ENCODE data around the gene RFX3. TPM values are rescaled to one million over a fixed set of nuclear protein-coding genes. Genes with fewer than 3 reads are reported as not detected.

Gene RFX3
- total and polyA plus RNA-seq, 2 donors (not counting 1 experiment from before 2014, with no cell fraction given), result 2.8 to 3.1 TPM

- Histone ChIP-seq H3K4me1 (ENCODE audit: control insufficient read depth, extremely low read depth, insufficient read depth, low read length) (peaks cover 2% of the 10 kb centered on the region), H3K4me3 (replicated peaks in 1 of 4; ENCODE audit: control extremely low read depth in 1 of 4, insufficient read depth in 1 of 4, low read depth in 3 of 4, low read length in 4 of 4) (no peak overlapping the region), H3K27me3 (ENCODE audit: control insufficient read depth, insufficient read depth, low read length) (no peaks in the 10 kb centered on the region), H2AFZ (ENCODE audit: low read length) (no peak overlapping the region), H3K4me2 (ENCODE audit: extremely low read depth, insufficient read depth, low read length) (no peak overlapping the region), H3K27ac (ENCODE audit: insufficient read depth, low read length) (no peak overlapping the region), H3K79me2 (ENCODE audit: control insufficient read depth, insufficient read depth, low read length) (no peaks in the 10 kb centered on the region), H3K9me3 (ENCODE audit: control insufficient read depth, insufficient read depth, low read depth, low read length) (no peaks in the 10 kb centered on the region), H4K20me1 (ENCODE audit: control insufficient read depth, extremely low read depth, insufficient read depth, low read length) (no peaks in the 10 kb centered on the region), H3K9ac (ENCODE audit: insufficient read depth, low read length) (no peak overlapping the region), H3K36me3 (ENCODE audit: control insufficient read depth, insufficient read depth, low read length) (no peaks in the 10 kb centered on the region)
- DNase-seq (ENCODE audit: low read depth in 2 of 2), result peak; percentile 11 to 65
- TF ChIP-seq CTCF (conservative IDR thresholded peaks at IDR 0.05 in 1 of 2, IDR thresholded peaks at IDR 0.05 in 1 of 2; ENCODE audit: low read depth in 1 of 2, low read length in 2 of 2) (no peak), EZH2 (IDR thresholded peaks at IDR 0.05; ENCODE audit: low read length, missing control alignments) (no peak)
Measured at GRCh38 chr9:3241290-3241689, 284.5 kb downstream of the RFX3 start.

GRCh38 chr9:3240656-3241268 lies 285.0 kb downstream of the RFX3 start:
- Histone ChIP-seq H3K27ac (ENCODE audit: insufficient read depth, low read length) (no peak overlapping the region), H2AFZ (ENCODE audit: low read length) (no peak overlapping the region), H3K4me1 (ENCODE audit: control insufficient read depth, extremely low read depth, insufficient read depth, low read length) (peaks cover 2% of the 10 kb centered on the region), H3K4me2 (ENCODE audit: extremely low read depth, insufficient read depth, low read length) (no peak overlapping the region), H3K4me3 (replicated peaks in 1 of 4; ENCODE audit: control extremely low read depth in 1 of 4, insufficient read depth in 1 of 4, low read depth in 3 of 4, low read length in 4 of 4) (no peak overlapping the region), H3K27me3 (ENCODE audit: control insufficient read depth, insufficient read depth, low read length) (no peaks in the 10 kb centered on the region), H3K9me3 (ENCODE audit: control insufficient read depth, insufficient read depth, low read depth, low read length) (no peaks in the 10 kb centered on the region), H3K79me2 (ENCODE audit: control insufficient read depth, insufficient read depth, low read length) (no peaks in the 10 kb centered on the region), H3K9ac (ENCODE audit: insufficient read depth, low read length) (no peak overlapping the region), H4K20me1 (ENCODE audit: control insufficient read depth, extremely low read depth, insufficient read depth, low read length) (no peaks in the 10 kb centered on the region), H3K36me3 (ENCODE audit: control insufficient read depth, insufficient read depth, low read length) (no peaks in the 10 kb centered on the region)
- peak; percentile 58 to 70 for DNase-seq (ENCODE audit: low read depth in 2 of 2)
- peak; percentile 75 to 92 for TF ChIP-seq CTCF (conservative IDR thresholded peaks at IDR 0.05 in 1 of 2, IDR thresholded peaks at IDR 0.05 in 1 of 2; ENCODE audit: low read depth in 1 of 2, low read length in 2 of 2)
- TF ChIP-seq EZH2 (IDR thresholded peaks at IDR 0.05; ENCODE audit: low read length, missing control alignments), result no peak

- no peaks in the 10 kb centered on the region for H3K79me2 ChIP-seq (ENCODE audit: control insufficient read depth, insufficient read depth, low read length)
- no peak overlapping the region for H2AFZ ChIP-seq (ENCODE audit: low read length)
- no peaks in the 10 kb centered on the region for H3K27me3 ChIP-seq (ENCODE audit: control insufficient read depth, insufficient read depth, low read length)
- no peak for DNase-seq (ENCODE audit: low read depth in 2 of 2)
- no peak for TF ChIP-seq EZH2 (IDR thresholded peaks at IDR 0.05; ENCODE audit: low read length, missing control alignments)
- TF ChIP-seq CTCF (conservative IDR thresholded peaks at IDR 0.05 in 1 of 2, IDR thresholded peaks at IDR 0.05 in 1 of 2; ENCODE audit: low read depth in 1 of 2, low read length in 2 of 2), result no peak
- no peaks in the 10 kb centered on the region for H4K20me1 ChIP-seq (ENCODE audit: control insufficient read depth, extremely low read depth, insufficient read depth, low read length)
- H3K36me3 ChIP-seq (ENCODE audit: control insufficient read depth, insufficient read depth, low read length), result no peaks in the 10 kb centered on the region
- peaks cover 2% of the 10 kb centered on the region for H3K4me1 ChIP-seq (ENCODE audit: control insufficient read depth, extremely low read depth, insufficient read depth, low read length)
- no peak overlapping the region for H3K9ac ChIP-seq (ENCODE audit: insufficient read depth, low read length)
- no peaks in the 10 kb centered on the region for H3K9me3 ChIP-seq (ENCODE audit: control insufficient read depth, insufficient read depth, low read depth, low read length)
- no peak overlapping the region for H3K4me3 ChIP-seq (replicated peaks in 1 of 4; ENCODE audit: control extremely low read depth in 1 of 4, insufficient read depth in 1 of 4, low read depth in 3 of 4, low read length in 4 of 4)
- no peak overlapping the region for H3K4me2 ChIP-seq (ENCODE audit: extremely low read depth, insufficient read depth, low read length)
- H3K27ac ChIP-seq (ENCODE audit: insufficient read depth, low read length), result no peak overlapping the region
Measured at GRCh38 chr9:3239240-3239639, 286.6 kb downstream of the RFX3 start.
